Measurements from ENCODE around the gene MCF2L2.
"Not testable (repeated sequence)": the region's sequence is repeated elsewhere in the genome, so short reads cannot be mapped to it uniquely, and the experiment has no call there.

Gene MCF2L2

GRCh38 chr3:183434992-183435391, 6.6 kb upstream of the MCF2L2 start:
- Mint-ChIP-seq H3K4me1 (ENCODE audit: low read depth) (peaks cover 46% of the 10 kb centered on the region), H3K4me3 (no peak overlapping the region), H3K27ac (no peak overlapping the region), H3K36me3 (ENCODE audit: low read depth) (no peaks in the 10 kb centered on the region), H3K27me3 (no peaks in the 10 kb centered on the region), H3K9me3 (no peaks in the 10 kb centered on the region)
- DNase-seq, result no peak

GRCh38 chr3:183434503-183434902, 6.1 kb upstream of the MCF2L2 start:
- Mint-ChIP-seq H3K27me3 (no peaks in the 10 kb centered on the region), H3K36me3 (ENCODE audit: low read depth) (no peaks in the 10 kb centered on the region), H3K9me3 (no peaks in the 10 kb centered on the region), H3K4me1 (ENCODE audit: low read depth) (peaks cover 47% of the 10 kb centered on the region), H3K4me3 (no peak overlapping the region), H3K27ac (no peak overlapping the region)
- DNase-seq, result no peak

GRCh38 chr3:183430325-183430957, 2.0 kb upstream of the MCF2L2 start:
- Mint-ChIP-seq H3K27me3 (peaks cover 18% of the 10 kb centered on the region), H3K9me3 (no peaks in the 10 kb centered on the region), H3K27ac (peak overlapping the region; percentile 87), H3K4me3 (peak overlapping the region; percentile 1), H3K36me3 (ENCODE audit: low read depth) (no peaks in the 10 kb centered on the region), H3K4me1 (ENCODE audit: low read depth) (peaks cover 44% of the 10 kb centered on the region)
- DNase-seq, result peak; percentile 43

- Mint-ChIP-seq H3K9me3 (no peaks in the 10 kb centered on the region), H3K4me1 (ENCODE audit: low read depth) (peaks cover 40% of the 10 kb centered on the region), H3K36me3 (ENCODE audit: low read depth) (no peaks in the 10 kb centered on the region), H3K4me3 (peak overlapping the region; percentile 83), H3K27me3 (peaks cover 18% of the 10 kb centered on the region), H3K27ac (no peak overlapping the region)
- DNase-seq, result peak; percentile 65
Observed at GRCh38 chr3:183427876-183428446, 458 bp downstream of the MCF2L2 start.

- no peak overlapping the region for H3K27ac Mint-ChIP-seq
- no peaks in the 10 kb centered on the region for H3K36me3 Mint-ChIP-seq (ENCODE audit: low read depth)
- DNase-seq, result no peak
- peak overlapping the region; percentile 83 for H3K4me3 Mint-ChIP-seq
- no peaks in the 10 kb centered on the region for H3K9me3 Mint-ChIP-seq
- H3K4me1 Mint-ChIP-seq (ENCODE audit: low read depth), result peaks cover 40% of the 10 kb centered on the region
- peaks cover 18% of the 10 kb centered on the region for H3K27me3 Mint-ChIP-seq
Observed at GRCh38 chr3:183427196-183427875, 1.1 kb downstream of the MCF2L2 start.

GRCh38 chr3:183418807-183419206, 9.6 kb downstream of the MCF2L2 start:
- not testable (repeated sequence) for H3K4me1 Mint-ChIP-seq (ENCODE audit: low read depth); H3K4me3 Mint-ChIP-seq; DNase-seq; H3K27ac Mint-ChIP-seq; H3K27me3 Mint-ChIP-seq
- peaks cover 23% of the 10 kb centered on the region for H3K9me3 Mint-ChIP-seq
- peaks cover 12% of the 10 kb centered on the region for H3K36me3 Mint-ChIP-seq (ENCODE audit: low read depth)

- Mint-ChIP-seq H3K27ac (no peak overlapping the region), H3K27me3 (no peaks in the 10 kb centered on the region), H3K4me1 (ENCODE audit: low read depth) (no peaks in the 10 kb centered on the region), H3K9me3 (no peaks in the 10 kb centered on the region), H3K4me3 (no peak overlapping the region), H3K36me3 (ENCODE audit: low read depth) (no peaks in the 10 kb centered on the region)
- DNase-seq, result no peak
Observed at GRCh38 chr3:183411216-183411922, 17.1 kb downstream of the MCF2L2 start.

- DNase-seq, result no peak
- Mint-ChIP-seq H3K27ac (no peak overlapping the region), H3K4me3 (no peak overlapping the region), H3K27me3 (no peaks in the 10 kb centered on the region), H3K9me3 (no peaks in the 10 kb centered on the region), H3K4me1 (ENCODE audit: low read depth) (no peaks in the 10 kb centered on the region), H3K36me3 (ENCODE audit: low read depth) (no peaks in the 10 kb centered on the region)
Observed at GRCh38 chr3:183410759-183411158, 17.7 kb downstream of the MCF2L2 start.

- Mint-ChIP-seq H3K27ac (no peak overlapping the region), H3K4me1 (ENCODE audit: low read depth) (no peaks in the 10 kb centered on the region), H3K4me3 (no peak overlapping the region), H3K9me3 (no peaks in the 10 kb centered on the region), H3K36me3 (ENCODE audit: low read depth) (no peaks in the 10 kb centered on the region), H3K27me3 (no peaks in the 10 kb centered on the region)
- DNase-seq, result no peak
Observed at GRCh38 chr3:183410280-183410679, 18.1 kb downstream of the MCF2L2 start.

GRCh38 chr3:183409219-183409618, 19.2 kb downstream of the MCF2L2 start:
- Mint-ChIP-seq H3K9me3 (no peaks in the 10 kb centered on the region), H3K36me3 (ENCODE audit: low read depth) (no peaks in the 10 kb centered on the region), H3K27ac (no peak overlapping the region), H3K4me3 (no peak overlapping the region), H3K27me3 (no peaks in the 10 kb centered on the region), H3K4me1 (ENCODE audit: low read depth) (peaks cover 2% of the 10 kb centered on the region)
- DNase-seq, result no peak

GRCh38 chr3:183401678-183402077, 26.7 kb downstream of the MCF2L2 start:
- Mint-ChIP-seq H3K9me3 (no peaks in the 10 kb centered on the region), H3K36me3 (ENCODE audit: low read depth) (no peaks in the 10 kb centered on the region), H3K4me1 (ENCODE audit: low read depth) (peaks cover 6% of the 10 kb centered on the region), H3K27ac (no peak overlapping the region), H3K27me3 (no peaks in the 10 kb centered on the region), H3K4me3 (no peak overlapping the region)
- no peak for DNase-seq

GRCh38 chr3:183400352-183400751, 28.1 kb downstream of the MCF2L2 start:
- Mint-ChIP-seq H3K4me3 (no peak overlapping the region), H3K36me3 (ENCODE audit: low read depth) (no peaks in the 10 kb centered on the region), H3K27me3 (peaks cover 3% of the 10 kb centered on the region), H3K9me3 (no peaks in the 10 kb centered on the region), H3K4me1 (ENCODE audit: low read depth) (peaks cover 6% of the 10 kb centered on the region), H3K27ac (no peak overlapping the region)
- DNase-seq, result no peak

GRCh38 chr3:183396662-183397391, 31.6 kb downstream of the MCF2L2 start:
- Mint-ChIP-seq H3K27me3 (peaks cover 3% of the 10 kb centered on the region), H3K4me3 (no peak overlapping the region), H3K9me3 (no peaks in the 10 kb centered on the region), H3K4me1 (ENCODE audit: low read depth) (no peaks in the 10 kb centered on the region), H3K27ac (no peak overlapping the region), H3K36me3 (ENCODE audit: low read depth) (no peaks in the 10 kb centered on the region)
- DNase-seq, result no peak

GRCh38 chr3:183394150-183394549, 34.3 kb downstream of the MCF2L2 start:
- Mint-ChIP-seq H3K4me1 (ENCODE audit: low read depth) (peaks cover 3% of the 10 kb centered on the region), H3K27me3 (peaks cover 3% of the 10 kb centered on the region), H3K27ac (no peak overlapping the region), H3K9me3 (no peaks in the 10 kb centered on the region), H3K36me3 (ENCODE audit: low read depth) (no peaks in the 10 kb centered on the region), H3K4me3 (no peak overlapping the region)
- DNase-seq, result no peak

Data from activated T-cell treated with anti-CD3 and anti-CD28 coated beads, Interleukin-2, amount 50 U/mL, for 24 hours (primary cell).